HT-29 (cell line): Measurements from ENCODE around the gene NQO2. TPM values are rescaled to one million over a fixed set of nuclear protein-coding genes. Genes with fewer than 3 reads are reported as not detected.
"Not testable (repeated sequence)": the region's sequence is repeated elsewhere in the genome, so short reads cannot be mapped to it uniquely, and the experiment has no call there.

Experiments
- DNase-seq: peaks from one replicate; pipeline ENCODE4 v3.0.0-alpha.2; 2015; ENCODE audit warnings: low spot score
- total RNA-seq: library from RNA; depleted of rRNA; stranded (reverse); fragments of >200 nt; shearing (Covaris generic); gene quantifications from 2 replicates; pipeline ENCODE4 v1.2.3, GENCODE V29; 2014

NQO2 gene
- total RNA-seq, 1 experiment from 2014 or later: 24.4 TPM

GRCh38 chr6:2989332-2990247, 10.1 kb upstream of the NQO2 start:
- DNase-seq: peak; percentile 99

DNA sequence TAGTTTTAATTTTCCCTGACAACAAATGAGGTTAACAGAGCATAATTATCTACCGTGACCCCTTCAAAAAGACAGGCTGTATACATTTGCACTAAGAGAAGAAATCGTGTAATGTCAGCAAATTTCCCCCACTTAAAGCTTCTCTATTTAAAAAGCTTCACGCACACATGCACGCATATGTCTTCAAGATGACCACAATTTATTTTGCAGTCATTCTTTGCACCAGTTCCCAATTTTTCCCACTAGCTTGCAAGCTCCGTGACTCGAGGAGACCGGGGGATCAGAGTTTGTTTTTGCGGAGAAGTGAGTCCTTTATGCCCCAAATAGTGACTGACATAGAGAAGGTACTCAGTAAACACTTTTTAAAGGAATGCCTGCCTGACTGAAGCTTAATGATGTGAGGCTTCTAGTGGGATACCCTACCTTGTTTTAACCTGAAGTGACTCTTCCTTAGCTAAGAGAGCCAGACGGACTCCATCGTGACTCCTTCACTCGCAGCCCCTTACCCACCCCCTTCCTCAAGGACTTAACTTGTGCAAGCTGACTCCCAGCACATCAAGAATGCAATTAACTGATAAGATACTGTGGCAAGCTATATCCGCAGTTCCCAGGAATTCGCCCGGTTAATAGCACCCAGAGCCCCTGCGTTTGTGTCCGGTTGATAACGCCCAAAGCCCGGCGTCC, 9.3 kb upstream of the NQO2 start:
- peak; percentile 69 for DNase-seq

DNA sequence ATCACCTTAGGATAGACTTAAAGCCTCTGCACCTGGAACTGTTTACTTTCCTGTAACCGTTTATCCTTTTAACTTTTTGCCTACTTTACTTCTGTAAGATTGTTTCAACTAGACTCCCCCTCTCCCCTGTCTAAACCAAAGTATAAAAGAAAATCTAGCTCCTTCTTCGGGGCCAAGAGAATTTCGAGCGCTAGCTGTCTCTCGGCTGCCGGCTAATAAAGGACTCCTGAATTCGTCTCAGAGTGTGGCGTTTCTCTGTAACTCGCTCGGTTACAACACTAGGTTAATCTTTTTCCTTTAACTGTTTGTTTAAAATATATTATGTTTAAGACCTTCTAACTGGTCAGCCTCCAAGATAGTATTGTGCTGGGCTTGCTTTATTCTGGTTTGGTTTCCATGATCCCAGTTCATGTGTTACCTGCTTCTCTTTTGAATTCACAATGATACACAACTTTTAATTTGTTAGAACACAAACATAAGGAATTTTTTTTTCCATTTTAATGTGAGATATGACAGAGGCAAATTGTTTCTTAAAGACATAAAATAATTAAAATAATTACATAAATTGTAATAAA, 8.7 kb upstream of the NQO2 start:
- no peak for DNase-seq

DNA sequence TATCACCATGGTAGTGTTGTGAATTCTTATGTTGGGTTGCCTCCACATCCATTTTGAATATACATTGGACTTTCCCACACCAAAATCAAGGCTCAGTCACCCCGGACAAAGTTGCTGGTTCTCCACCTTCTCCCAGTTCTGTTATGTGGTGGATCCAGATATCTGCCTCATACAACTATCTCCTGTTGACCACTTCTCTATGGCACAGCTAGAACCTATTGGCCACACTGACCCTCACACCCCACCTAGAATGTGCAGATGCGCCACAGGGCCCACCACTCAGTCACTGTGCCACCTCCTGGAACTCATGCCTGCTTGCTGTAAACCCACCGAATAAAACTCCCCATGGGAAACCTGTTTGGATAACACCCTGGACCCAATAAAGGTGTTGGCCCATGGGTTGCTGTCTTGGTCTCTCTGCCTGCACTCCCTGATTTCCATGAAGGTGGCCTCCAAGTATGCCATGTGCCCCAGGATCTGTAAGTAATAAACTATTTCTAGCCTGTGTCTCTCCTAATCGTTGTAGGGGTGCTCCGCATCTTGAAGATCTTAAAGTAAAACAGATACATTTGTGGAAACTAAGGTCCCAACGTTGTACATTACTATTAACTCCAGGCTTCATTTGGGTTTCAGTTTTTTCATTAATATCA, 7.2 kb upstream of the NQO2 start:
- no peak for DNase-seq

DNA sequence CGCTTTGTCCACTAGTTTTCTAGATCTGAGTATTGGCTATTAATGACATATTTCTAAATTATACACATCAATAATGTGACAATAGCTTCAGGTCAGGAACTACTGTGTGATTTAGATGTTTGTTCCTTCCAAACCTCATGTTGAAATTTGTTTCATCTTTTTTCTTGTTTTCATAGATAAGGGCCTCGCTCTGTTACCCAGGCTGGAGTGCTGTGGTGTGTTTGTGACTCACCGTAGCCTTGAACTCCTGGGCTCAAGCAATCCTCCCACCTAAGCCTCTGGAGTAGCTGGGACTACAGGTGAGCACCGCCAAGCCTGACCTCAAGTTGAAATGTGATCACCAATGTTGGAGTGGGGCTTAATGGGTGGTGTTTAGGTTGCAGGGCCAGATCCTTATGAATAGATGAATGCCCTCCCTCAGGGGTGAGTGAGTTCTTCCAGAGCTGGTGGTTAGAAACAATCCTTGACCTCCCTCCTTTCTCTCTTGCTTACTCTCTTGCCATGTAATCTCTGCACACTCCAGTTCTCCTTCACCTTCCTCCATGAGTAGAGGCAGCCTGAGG, 5.9 kb upstream of the NQO2 start:
- DNase-seq: no peak

DNA sequence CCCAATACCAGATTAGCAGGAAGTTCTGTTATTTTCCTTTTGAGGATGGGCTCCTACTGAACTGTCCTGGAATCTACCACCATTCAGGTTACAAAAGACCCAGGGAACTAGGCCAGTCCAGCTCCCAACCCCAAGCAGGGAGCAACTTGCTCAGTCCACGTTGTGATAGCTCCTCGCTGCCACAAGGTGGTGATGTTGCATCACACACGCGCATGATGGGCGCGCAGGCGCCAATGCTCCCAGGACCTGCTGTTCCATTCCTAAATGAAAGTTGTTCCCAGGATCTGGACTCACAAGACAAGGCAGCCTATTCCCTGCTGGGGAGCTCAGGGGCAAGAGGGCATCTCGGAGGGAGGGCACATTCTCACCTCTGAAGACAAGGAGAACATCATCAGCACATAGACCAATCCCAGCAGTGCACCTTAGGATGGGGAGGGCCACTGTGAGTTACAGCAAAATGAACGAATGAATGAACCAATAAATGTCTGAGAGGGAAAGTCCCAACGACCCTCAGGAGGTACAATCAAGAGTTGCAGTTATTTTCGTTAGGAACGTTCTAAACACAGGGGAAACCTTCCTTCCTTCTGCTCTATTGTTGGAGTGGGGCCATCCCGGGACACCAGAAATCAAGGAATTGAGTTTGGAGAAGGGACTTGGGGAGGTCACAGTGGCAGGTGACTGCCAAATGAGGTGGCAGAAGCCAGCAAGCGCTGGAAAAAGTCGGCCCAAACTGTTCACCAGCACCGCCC, 1.3 kb upstream of the NQO2 start:
- peak; percentile 19 for DNase-seq

- no peak for DNase-seq
Measured at GRCh38 chr6:2998998-2999617, 586 bp upstream of the NQO2 start.

- DNase-seq: no peak
Measured at GRCh38 chr6:3001146-3001772, 1.6 kb downstream of the NQO2 start.

- DNase-seq: peak; percentile 79
Measured at GRCh38 chr6:3001773-3002293, 2.1 kb downstream of the NQO2 start.

DNA sequence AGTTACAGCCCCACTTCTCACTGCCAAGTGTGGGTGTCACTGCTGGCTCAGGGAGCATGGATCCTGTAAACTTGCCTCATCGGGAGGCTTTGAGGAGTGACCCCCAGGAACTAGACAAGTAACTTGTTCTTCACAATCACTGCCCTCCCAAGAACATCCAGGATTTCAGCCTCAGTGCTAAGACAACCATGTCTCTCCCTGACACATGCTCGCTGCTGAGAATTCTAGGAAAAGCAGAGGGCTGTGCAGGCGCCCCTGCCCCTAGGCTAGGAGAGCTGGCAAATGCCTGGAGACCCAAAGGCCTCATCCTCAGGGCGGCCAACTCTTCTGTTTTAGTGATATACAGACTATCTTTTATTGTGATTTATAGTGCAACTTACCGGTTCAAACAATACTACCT, 3.5 kb downstream of the NQO2 start:
- not testable (repeated sequence) for DNase-seq

GRCh38 chr6:3005077-3005476, 5.4 kb downstream of the NQO2 start:
- no peak for DNase-seq

DNA sequence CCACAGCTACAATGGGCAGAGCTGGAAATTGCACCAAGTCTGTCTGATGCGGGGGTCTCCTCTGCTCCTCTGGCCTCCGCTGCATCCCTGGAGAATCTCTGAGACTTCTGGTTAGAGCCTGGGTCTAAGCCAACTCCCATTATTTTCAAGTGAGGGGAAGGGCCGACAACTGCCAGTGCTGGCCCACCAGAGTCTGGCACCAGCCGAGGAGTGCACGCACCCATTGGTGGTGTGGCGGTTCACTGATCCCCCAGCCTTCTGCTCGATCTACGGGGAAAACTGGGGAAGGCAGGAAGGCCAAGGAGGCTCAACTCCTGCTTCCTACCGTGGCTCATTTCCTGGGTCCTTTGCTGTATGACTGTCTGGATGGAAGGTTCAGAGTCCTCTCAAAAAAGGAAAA, 6.2 kb downstream of the NQO2 start:
- DNase-seq: no peak

DNA sequence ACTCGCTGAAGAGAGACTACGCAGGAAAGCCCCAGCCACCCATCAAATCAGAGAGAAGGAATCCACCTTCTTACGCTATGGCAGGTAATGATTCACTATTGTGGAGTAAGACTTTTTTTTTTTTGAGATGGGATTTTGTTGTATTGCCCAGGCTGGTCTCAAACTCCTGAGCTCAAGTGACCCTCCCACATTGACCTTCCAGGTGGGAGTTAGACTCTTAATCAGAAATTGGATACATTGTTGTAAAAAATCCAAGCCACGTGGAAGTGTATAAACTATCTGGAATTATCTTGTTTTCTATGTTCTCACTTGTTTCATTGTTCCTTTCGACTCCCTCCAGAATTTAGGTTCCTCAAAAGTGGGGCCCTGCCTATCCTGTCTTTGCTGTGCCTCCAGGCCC, 6.8 kb downstream of the NQO2 start:
- no peak for DNase-seq

DNA sequence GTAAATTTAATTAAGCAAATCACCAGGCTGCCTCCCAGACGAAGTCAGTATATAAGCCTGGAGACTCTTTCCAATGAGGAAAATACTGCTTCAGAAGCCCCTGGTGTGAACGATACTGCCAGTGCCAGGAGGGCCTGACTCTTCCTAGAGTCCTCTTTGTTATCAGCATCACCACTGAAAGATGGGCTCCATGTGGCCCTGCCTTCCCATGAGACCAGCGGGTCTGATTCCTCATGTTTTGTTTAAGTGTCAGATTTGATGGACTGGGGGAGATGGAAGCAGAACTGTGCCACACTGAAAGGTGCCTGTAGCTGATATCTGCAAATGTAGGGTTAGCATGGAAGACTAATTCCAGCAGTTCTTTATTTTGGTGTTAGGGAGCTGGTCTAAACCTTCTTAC, 7.9 kb downstream of the NQO2 start:
- DNase-seq: no peak

- not testable (repeated sequence) for DNase-seq
Measured at GRCh38 chr6:3008712-3009265, 9.1 kb downstream of the NQO2 start.

GRCh38 chr6:3009930-3010329, 10.2 kb downstream of the NQO2 start:
- no peak for DNase-seq

- DNase-seq: no peak
Measured at GRCh38 chr6:3011158-3011557, 11.5 kb downstream of the NQO2 start.

DNA sequence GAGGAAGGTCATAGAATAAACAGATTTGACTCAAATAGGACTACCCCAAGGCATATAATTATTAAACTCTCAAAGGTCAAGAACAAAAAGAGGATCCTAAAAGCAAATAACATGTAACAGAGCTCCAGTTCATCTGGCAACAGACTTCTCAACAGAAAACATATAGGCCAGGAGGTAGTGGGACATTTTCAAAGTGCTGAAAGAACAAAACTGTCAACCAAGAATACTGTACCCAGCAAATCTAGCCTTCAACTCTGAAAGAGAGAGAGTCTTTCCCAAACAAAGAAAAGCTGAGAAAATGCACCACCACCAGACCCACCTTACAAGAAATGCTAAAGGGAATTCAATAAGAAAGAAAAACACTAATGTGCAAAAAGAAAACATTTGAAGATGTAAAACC, 11.9 kb downstream of the NQO2 start:
- DNase-seq: no peak

- peak; percentile 18 for DNase-seq
Measured at GRCh38 chr6:3013486-3013885, 13.8 kb downstream of the NQO2 start.
